Nephron progenitor cell (in vitro differentiated cells): ENCODE measurements around the gene RNF7.
A peak's percentile ranks its signal among the peaks of the same experiment; 100 is the strongest.

ENCODE experiments used
- DNase-seq: peaks from one replicate; pipeline ENCODE4 v3.0.0; 2021
- H3K27ac Mint-ChIP-seq: 2 replicates; pipeline ENCODE4 v1.8.0; 2021; ENCODE audit warnings: mild to moderate bottlenecking, moderate library complexity, mixed read lengths
- H3K27me3 Mint-ChIP-seq: 2 replicates; pipeline ENCODE4 v1.8.0; 2021; ENCODE audit warnings: mild to moderate bottlenecking, low read depth, mixed read lengths; ENCODE audit not compliant: poor library complexity
- H3K36me3 Mint-ChIP-seq: 2 replicates; pipeline ENCODE4 v1.8.0; 2021; ENCODE audit warnings: low read depth, mixed read lengths
- H3K4me1 Mint-ChIP-seq: 2 replicates; pipeline ENCODE4 v1.8.0; 2021; ENCODE audit warnings: mixed read lengths
- H3K4me3 Mint-ChIP-seq: 2 replicates; pipeline ENCODE4 v1.8.0; 2021; ENCODE audit warnings: mild to moderate bottlenecking, moderate library complexity, mixed read lengths
- H3K9me3 Mint-ChIP-seq: 2 replicates; pipeline ENCODE4 v1.8.0; 2021; ENCODE audit warnings: mild to moderate bottlenecking, moderate library complexity, mixed read lengths
- TF ChIP-seq, protein P1 (sequence below): fragments of 200-600 bp; sonication (generic); IDR thresholded peaks from 2 replicates; pipeline ENCODE4 v1.5.0; 2021; ENCODE audit warnings: antibody characterized with exemption

The RNF7 gene

GRCh38 chr3:141714671-141715070, 23.4 kb upstream of the RNF7 start:
- DNase-seq, result no peak
- Mint-ChIP-seq H3K36me3 (no peaks in the 10 kb centered on the region), H3K9me3 (peaks cover 38% of the 10 kb centered on the region), H3K27ac (no peak overlapping the region), H3K4me3 (no peak overlapping the region), H3K4me1 (no peaks in the 10 kb centered on the region), H3K27me3 (peaks cover 4% of the 10 kb centered on the region)
- TF ChIP-seq, protein P1, sequence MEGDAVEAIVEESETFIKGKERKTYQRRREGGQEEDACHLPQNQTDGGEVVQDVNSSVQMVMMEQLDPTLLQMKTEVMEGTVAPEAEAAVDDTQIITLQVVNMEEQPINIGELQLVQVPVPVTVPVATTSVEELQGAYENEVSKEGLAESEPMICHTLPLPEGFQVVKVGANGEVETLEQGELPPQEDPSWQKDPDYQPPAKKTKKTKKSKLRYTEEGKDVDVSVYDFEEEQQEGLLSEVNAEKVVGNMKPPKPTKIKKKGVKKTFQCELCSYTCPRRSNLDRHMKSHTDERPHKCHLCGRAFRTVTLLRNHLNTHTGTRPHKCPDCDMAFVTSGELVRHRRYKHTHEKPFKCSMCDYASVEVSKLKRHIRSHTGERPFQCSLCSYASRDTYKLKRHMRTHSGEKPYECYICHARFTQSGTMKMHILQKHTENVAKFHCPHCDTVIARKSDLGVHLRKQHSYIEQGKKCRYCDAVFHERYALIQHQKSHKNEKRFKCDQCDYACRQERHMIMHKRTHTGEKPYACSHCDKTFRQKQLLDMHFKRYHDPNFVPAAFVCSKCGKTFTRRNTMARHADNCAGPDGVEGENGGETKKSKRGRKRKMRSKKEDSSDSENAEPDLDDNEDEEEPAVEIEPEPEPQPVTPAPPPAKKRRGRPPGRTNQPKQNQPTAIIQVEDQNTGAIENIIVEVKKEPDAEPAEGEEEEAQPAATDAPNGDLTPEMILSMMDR, result no peak

GRCh38 chr3:141722081-141722480, 16.0 kb upstream of the RNF7 start:
- Mint-ChIP-seq H3K9me3 (peaks cover 12% of the 10 kb centered on the region), H3K36me3 (no peaks in the 10 kb centered on the region), H3K27ac (no peak overlapping the region), H3K4me1 (no peaks in the 10 kb centered on the region), H3K4me3 (no peak overlapping the region), H3K27me3 (peaks cover 9% of the 10 kb centered on the region)
- DNase-seq, result no peak
- TF ChIP-seq, protein P1, result no peak

GRCh38 chr3:141722648-141723047, 15.4 kb upstream of the RNF7 start:
- Mint-ChIP-seq H3K27ac (no peak overlapping the region), H3K27me3 (peaks cover 9% of the 10 kb centered on the region), H3K9me3 (peaks cover 8% of the 10 kb centered on the region), H3K4me1 (no peaks in the 10 kb centered on the region), H3K4me3 (no peak overlapping the region), H3K36me3 (no peaks in the 10 kb centered on the region)
- TF ChIP-seq, protein P1, result no peak
- no peak for DNase-seq

- Mint-ChIP-seq H3K9me3 (peaks cover 5% of the 10 kb centered on the region), H3K36me3 (no peaks in the 10 kb centered on the region), H3K27ac (no peak overlapping the region), H3K27me3 (peaks cover 7% of the 10 kb centered on the region), H3K4me3 (no peak overlapping the region), H3K4me1 (peaks cover 5% of the 10 kb centered on the region)
- TF ChIP-seq, protein P1, result no peak
- no peak for DNase-seq
These were observed 14.8 kb upstream of the RNF7 start for GRCh38 chr3:141723255-141723654.

DNA sequence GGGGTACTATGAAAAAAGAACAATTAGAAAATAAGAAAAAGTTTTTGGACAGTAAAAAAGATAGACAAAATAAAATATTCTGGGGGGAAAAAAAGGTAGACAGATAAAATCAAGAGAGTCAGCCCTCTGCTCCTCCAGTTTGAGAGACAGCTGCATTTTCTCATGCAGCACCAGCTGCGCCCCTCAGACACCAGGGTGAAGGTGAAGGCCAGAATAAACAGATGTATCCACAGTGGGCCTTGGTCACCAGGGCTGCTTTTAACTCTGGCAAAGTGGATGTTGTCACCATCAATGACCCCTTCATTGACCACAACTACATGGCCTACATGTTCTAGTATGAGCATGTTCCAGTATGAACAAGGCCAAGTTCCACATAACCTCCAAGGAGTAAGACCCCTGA, 13.9 kb upstream of the RNF7 start:
- Mint-ChIP-seq H3K36me3 (no peaks in the 10 kb centered on the region), H3K27ac (peak overlapping the region; percentile 70), H3K9me3 (no peaks in the 10 kb centered on the region), H3K4me3 (no peak overlapping the region), H3K27me3 (peaks cover 5% of the 10 kb centered on the region), H3K4me1 (peaks cover 11% of the 10 kb centered on the region)
- DNase-seq, result no peak
- TF ChIP-seq, protein P1, result no peak

DNA sequence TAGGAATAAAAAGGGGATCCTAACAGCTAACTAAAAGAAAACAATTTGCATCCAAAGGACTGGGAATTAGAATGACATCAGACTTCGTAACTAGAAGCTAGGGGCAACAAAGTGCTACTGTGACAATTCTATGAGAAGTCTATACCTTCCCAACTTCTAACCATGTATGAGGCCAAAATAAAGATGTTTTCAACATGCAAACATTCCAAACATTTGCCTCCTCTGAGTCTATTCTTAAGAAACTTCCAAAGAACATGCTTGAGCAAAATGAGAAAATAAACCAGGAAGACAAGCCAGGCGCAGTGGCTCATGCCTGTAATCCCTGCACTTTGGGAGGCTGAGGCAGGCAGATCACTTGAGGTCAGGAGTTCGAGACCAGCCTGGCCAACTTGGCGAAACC, 13.1 kb upstream of the RNF7 start:
- DNase-seq, result no peak
- TF ChIP-seq, protein P1, result no peak
- Mint-ChIP-seq H3K9me3 (no peaks in the 10 kb centered on the region), H3K27me3 (peaks cover 5% of the 10 kb centered on the region), H3K36me3 (no peaks in the 10 kb centered on the region), H3K4me3 (no peak overlapping the region), H3K4me1 (peaks cover 11% of the 10 kb centered on the region), H3K27ac (no peak overlapping the region)
